NCI-H69 (cell line): ENCODE measurements around the gene MYO10.
"Not testable (repeated sequence)": the region's sequence is repeated elsewhere in the genome, so short reads cannot be mapped to it uniquely, and the experiment has no call there.

ENCODE experiments used
- DNase-seq: peaks from one replicate; lab custom pipeline; 2025; lab: John Stamatoyannopoulos, UW

The MYO10 gene

GRCh38 chr5:16936150-16936988 lies at the start of gene MYO10:
MYO10 (minus strand) TSS chr5:16936288; CDS start chr5:16935808, 480 bp downstream.
- DNase-seq, result peak; percentile 88

- not testable (repeated sequence) for DNase-seq
These were observed 49.2 kb upstream of the MYO10 start for GRCh38 chr5:16985304-16985703.

- no peak for DNase-seq
These were observed 47.9 kb upstream of the MYO10 start for GRCh38 chr5:16983972-16984371.

GRCh38 chr5:16983022-16983639 lies 47.0 kb upstream of the MYO10 start:
- no peak for DNase-seq

GRCh38 chr5:16981700-16982099 lies 45.6 kb upstream of the MYO10 start:
- no peak for DNase-seq

GRCh38 chr5:16980983-16981382 lies 44.9 kb upstream of the MYO10 start:
- no peak for DNase-seq

GRCh38 chr5:16978296-16978695 lies 42.2 kb upstream of the MYO10 start:
- no peak for DNase-seq

GRCh38 chr5:16976625-16977008 lies 40.5 kb upstream of the MYO10 start:
- DNase-seq, result no peak

GRCh38 chr5:16975950-16976624 lies 40.0 kb upstream of the MYO10 start:
- no peak for DNase-seq

GRCh38 chr5:16974981-16975380 lies 38.9 kb upstream of the MYO10 start:
- DNase-seq, result no peak

- DNase-seq, result no peak
These were observed 34.7 kb upstream of the MYO10 start for GRCh38 chr5:16970826-16971225.

GRCh38 chr5:16970260-16970659 lies 34.2 kb upstream of the MYO10 start:
- DNase-seq, result no peak

GRCh38 chr5:16965581-16965980 lies 29.5 kb upstream of the MYO10 start:
- DNase-seq, result no peak

- no peak for DNase-seq
These were observed 27.7 kb upstream of the MYO10 start for GRCh38 chr5:16963821-16964220.

- DNase-seq, result no peak
These were observed 25.0 kb upstream of the MYO10 start for GRCh38 chr5:16961131-16961530.

- DNase-seq, result no peak
These were observed 21.5 kb upstream of the MYO10 start for GRCh38 chr5:16957304-16958196.

GRCh38 chr5:16953729-16954128 lies 17.6 kb upstream of the MYO10 start:
- no peak for DNase-seq

- no peak for DNase-seq
These were observed 17.0 kb upstream of the MYO10 start for GRCh38 chr5:16952968-16953671.

GRCh38 chr5:16946725-16947124 lies 10.6 kb upstream of the MYO10 start:
- DNase-seq, result no peak

GRCh38 chr5:16944816-16945562 lies 8.9 kb upstream of the MYO10 start:
- no peak for DNase-seq
